Upper lobe of left lung (tissue), 6 donors: ENCODE measurements around the gene ARHGAP19. TPM values are rescaled to one million over a fixed set of nuclear protein-coding genes. Genes with fewer than 3 reads are reported as not detected.
"Not testable (repeated sequence)": the region's sequence is repeated elsewhere in the genome, so short reads cannot be mapped to it uniquely, and the experiment has no call there.

ENCODE experiments used
- ATAC-seq, 2 donors: fragments of 200-7000 bp; cut with Tn5 transposase; one replicate each; pipeline ENCODE4 v1.9.1; 2022; ENCODE audit warnings: mild to moderate bottlenecking in 2 of 2, moderate library complexity in 2 of 2; ENCODE audit not compliant: low FRiP score in 2 of 2
- DNase-seq, 2 donors: peaks; one replicate each; pipeline ENCODE4 v3.0.0-alpha.2; 2019 to 2020
- H3K27ac ChIP-seq, 4 donors: fragments of 200-600 bp; sonication (generic); one replicate each; pipeline ENCODE4 v1.5.1; 2016 to 2019
- H3K27me3 ChIP-seq, 4 donors: fragments of 200-600 bp; sonication (generic); one replicate each; pipeline ENCODE4 v1.5.1; 2017 to 2019
- H3K36me3 ChIP-seq, 4 donors: fragments of 200-600 bp; sonication (generic); one replicate each; pipeline ENCODE4 v1.5.1; 2016 to 2019
- H3K4me1 ChIP-seq, 4 donors: fragments of 200-600 bp; sonication (generic); one replicate each; pipeline ENCODE4 v1.5.1; 2018 to 2019
- H3K4me3 ChIP-seq, 4 donors: fragments of 200-600 bp; sonication (generic); one replicate each; pipeline ENCODE4 v1.5.1; 2017 to 2019; ENCODE audit warnings: mild to moderate bottlenecking in 2 of 4, moderate library complexity in 1 of 4
- H3K9me3 ChIP-seq, 4 donors: fragments of 200-600 bp; sonication (generic); one replicate each; pipeline ENCODE4 v1.5.1; 2018 to 2019
- CTCF ChIP-seq, 6 experiments: fragments of 450-650 bp in 4 of 6; fragments of 200-600 bp in 2 of 6; sonication (generic) in 2 of 6; IDR thresholded peaks; one replicate each; pipeline ENCODE4 v1.5.1; 2016 to 2019; ENCODE audit warnings: antibody characterized with exemption in 6 of 6
- EP300 ChIP-seq, 4 donors: sonication (generic); formaldehyde crosslinking; IDR thresholded peaks; one replicate each; pipeline ENCODE4 v1.5.1; 2017; ENCODE audit warnings: antibody characterized with exemption in 4 of 4, control low read depth in 2 of 4
- POLR2A ChIP-seq, 4 donors: fragments of 450-650 bp; IDR thresholded peaks; one replicate each; pipeline ENCODE4 v1.5.1; 2016 to 2017; ENCODE audit warnings: antibody characterized with exemption in 4 of 4, mild to moderate bottlenecking in 2 of 4
- POLR2AphosphoS5 ChIP-seq, 2 donors: sonication (generic); formaldehyde crosslinking; IDR thresholded peaks; one replicate each; pipeline ENCODE4 v1.5.1; 2017; ENCODE audit warnings: antibody characterized with exemption in 2 of 2
- WGBS, 2 donors: methylation state at CpG; one replicate each; pipeline ENCODE4 v1.1.5; 2017 to 2018; 5-methylcytosine and 5-hydroxymethylcytosine counted together
- total RNA-seq, 6 donors: library from RNA; depleted of rRNA in 4 of 6; stranded (reverse); fragments of >200 nt in 4 of 6; gene quantifications; one replicate each; pipeline versions ENCODE4 v1.1.0 to v1.2.1, GENCODE V29; 2016 to 2021
- donor health status: DM: no; HTN: no; CAD: no; lungs with moderate emphysema.
- donor health status: DM: no; HTN: yes; CAD: no; lungs with severe emphysema.

ARHGAP19 gene
- total RNA-seq, 6 donors from 2014 or later = 3.8 to 19.9 (median 10.9) TPM

GRCh38 chr10:97298223-97298571 is 5.8 kb upstream of the ARHGAP19 start:
- H3K27me3 ChIP-seq = no peaks in the 10 kb centered on the region
- no peaks in the 10 kb centered on the region for H3K9me3 ChIP-seq
- peaks cover 0 to 7% (median 0%) of the 10 kb centered on the region in 4 donors for H3K4me1 ChIP-seq
- no peak for TF ChIP-seq POLR2A (IDR thresholded peaks at IDR 0.05)
- TF ChIP-seq CTCF (IDR thresholded peaks at IDR 0.05) = no peak
- TF ChIP-seq EP300 (IDR thresholded peaks at IDR 0.05) = no peak
- TF ChIP-seq POLR2AphosphoS5 (IDR thresholded peaks at IDR 0.05) = no peak
- no peak overlapping the region for H3K4me3 ChIP-seq
- no peak overlapping the region for H3K27ac ChIP-seq
- DNase-seq (no peak), ATAC-seq (no peak)
- 61 to 66% methylated on average over 3 of the region's 3 CpGs for WGBS, 2 donors
- H3K36me3 ChIP-seq = no peaks in the 10 kb centered on the region

GRCh38 chr10:97297556-97298222 is 5.3 kb upstream of the ARHGAP19 start:
- Histone ChIP-seq H3K27me3 (no peaks in the 10 kb centered on the region), H3K27ac (no peak overlapping the region), H3K4me3 (no peak overlapping the region), H3K4me1 (peaks cover 0 to 12% (median 0%) of the 10 kb centered on the region in 4 donors), H3K9me3 (no peaks in the 10 kb centered on the region), H3K36me3 (no peaks in the 10 kb centered on the region)
- 63 to 66% methylated on average over 8 of the region's 8 CpGs for WGBS, 2 donors
- peak in 1 of 2 donors; percentile 36 for DNase-seq
- ATAC-seq = peak in 1 of 2 donors; percentile 31
- TF ChIP-seq CTCF (IDR thresholded peaks at IDR 0.05) (no peak), POLR2AphosphoS5 (IDR thresholded peaks at IDR 0.05) (no peak), EP300 (IDR thresholded peaks at IDR 0.05) (no peak), POLR2A (IDR thresholded peaks at IDR 0.05) (no peak)

GRCh38 chr10:97292862-97293198 is 393 bp upstream of the ARHGAP19 start:
- Histone ChIP-seq H3K27ac (peak overlapping the region in 1 of 4 donors; percentile 96), H3K4me1 (peaks cover 6 to 21% (median 8%) of the 10 kb centered on the region in 4 donors), H3K27me3 (no peaks in the 10 kb centered on the region), H3K9me3 (no peaks in the 10 kb centered on the region), H3K36me3 (peaks cover 0 to under 1% (median 0%) of the 10 kb centered on the region in 4 donors), H3K4me3 (peak overlapping the region in 1 of 4 donors; percentile 76)
- 61 to 66% methylated on average over 3 of the region's 3 CpGs for WGBS, 2 donors
- TF ChIP-seq POLR2AphosphoS5 (IDR thresholded peaks at IDR 0.05) (no peak), POLR2A (IDR thresholded peaks at IDR 0.05) (no peak), CTCF (IDR thresholded peaks at IDR 0.05) (no peak), EP300 (IDR thresholded peaks at IDR 0.05) (no peak)
- ATAC-seq = no peak
- DNase-seq = no peak

GRCh38 chr10:97291357-97292096 is 910 bp downstream of the ARHGAP19 start:
- Histone ChIP-seq H3K27me3 (no peaks in the 10 kb centered on the region), H3K4me3 (peak overlapping the region; percentile 64 to 100 (median 84)), H3K4me1 (peaks cover 6 to 17% (median 8%) of the 10 kb centered on the region in 4 donors), H3K9me3 (no peaks in the 10 kb centered on the region), H3K36me3 (peaks cover 0 to 6% (median 4%) of the 10 kb centered on the region in 4 donors), H3K27ac (peak overlapping the region; percentile 90 to 96 (median 93))
- 59 to 63% methylated on average over 25 of the region's 25 CpGs for WGBS, 2 donors
- DNase-seq (no peak), ATAC-seq (peak in 1 of 2 donors; percentile 23)
- TF ChIP-seq CTCF (IDR thresholded peaks at IDR 0.05) = no peak
- TF ChIP-seq EP300 (IDR thresholded peaks at IDR 0.05) = no peak
- no peak for TF ChIP-seq POLR2AphosphoS5 (IDR thresholded peaks at IDR 0.05)
- no peak for TF ChIP-seq POLR2A (IDR thresholded peaks at IDR 0.05)

- peak overlapping the region in 2 of 4 donors; percentile 90 to 96 for H3K27ac ChIP-seq
- H3K36me3 ChIP-seq, ATAC-seq, H3K27me3 ChIP-seq, H3K9me3 ChIP-seq, DNase-seq: not testable (repeated sequence)
- H3K4me1 ChIP-seq = peaks cover 6 to 17% (median 8%) of the 10 kb centered on the region in 4 donors
- WGBS, 2 donors = 90 to 94% methylated on average over 4 to 17 of the region's 17 CpGs
- H3K4me3 ChIP-seq = peak overlapping the region in 1 of 4 donors; percentile 100
Observed at GRCh38 chr10:97290576-97291356, 1.7 kb downstream of the ARHGAP19 start.

- not testable (repeated sequence) for H3K27ac ChIP-seq, ATAC-seq, H3K36me3 ChIP-seq, H3K27me3 ChIP-seq, H3K9me3 ChIP-seq, H3K4me3 ChIP-seq
- peaks cover 6 to 17% (median 8%) of the 10 kb centered on the region in 4 donors for H3K4me1 ChIP-seq
- peak in 1 of 2 donors; percentile 58 for DNase-seq
- WGBS, 2 donors = 96 to 98% methylated on average over 11 to 13 of the region's 13 CpGs
Observed at GRCh38 chr10:97290076-97290475, 2.4 kb downstream of the ARHGAP19 start.
